Mucosa of descending colon (tissue), 3 donors: ENCODE results near the gene DRAXIN. TPM values are rescaled to one million over a fixed set of nuclear protein-coding genes. Genes with fewer than 3 reads are reported as not detected.

Source experiments
- ATAC-seq: fragments of 200-7000 bp; cut with Tn5 transposase; one replicate; pipeline ENCODE4 v1.9.1; 2020; ENCODE audit warnings: mild to moderate bottlenecking, moderate library complexity
- DNase-seq, 3 donors: peaks; one replicate each; pipeline ENCODE4 v3.0.0-alpha.2; 2020
- H3K36me3 ChIP-seq: fragments of 200-600 bp; one replicate; pipeline ENCODE4 v1.8.0; 2021; ENCODE audit warnings: low read depth, mild to moderate bottlenecking
- H3K4me1 ChIP-seq: fragments of 200-600 bp; one replicate; pipeline ENCODE4 v1.8.0; 2021; ENCODE audit warnings: low read depth, mild to moderate bottlenecking
- H3K4me3 ChIP-seq: fragments of 200-600 bp; one replicate; pipeline ENCODE4 v1.8.0; 2021; ENCODE audit warnings: mild to moderate bottlenecking
- H3K9me3 ChIP-seq: fragments of 200-600 bp; one replicate; pipeline ENCODE4 v1.8.0; 2021; ENCODE audit warnings: mild to moderate bottlenecking
- CTCF ChIP-seq: fragments of 200-600 bp; IDR thresholded peaks from one replicate; pipeline ENCODE4 v1.8.0; 2022; ENCODE audit warnings: antibody characterized with exemption, mild to moderate bottlenecking
- intact Hi-C, 2 donors: fragments of 100-400 bp; cut with DNase I in 1 of 2; cut with micrococcal nuclease in 1 of 2; formaldehyde crosslinking; loops; one replicate each; pipeline versions ENCODE4 v1.11.0 to v1.11.1; 2022; cut with DNase I, micrococcal nuclease
- total RNA-seq, 3 donors: library from RNA; stranded (reverse); fragmentation: NEBNext Ultra II Directional in 2 of 3; extraction: Animal tissue kit (Norgen Biotek cat#: 25700) in 2 of 3; gene quantifications; one replicate each; pipeline versions ENCODE4 v1.2.1 to v1.2.4, GENCODE V29; 2021 to 2023
- donor health status: DM: no; HTN: no; CAD: no; lungs with moderate emphysema.
- donor health status: DM: no; HTN: no; CAD: no.
- donor health status: DM: no; HTN: yes; CAD: no.

Gene DRAXIN
- total RNA-seq, 3 donors from 2014 or later, result 0.10 to 0.19 (median 0.17) TPM

- H3K36me3 ChIP-seq, result no peaks in the 10 kb centered on the region
- intact Hi-C loops, result loop anchor here in 1 of 2 donors (10.0 kb wide), 1 partner anchor 70 kb away; no protein-coding TSS in a partner anchor
- DNase-seq, result no peak
These were observed 23.5 kb downstream of the DRAXIN start for GRCh38 chr1:11714831-11715575.

GRCh38 chr1:11719313-11720032, 28.0 kb downstream of the DRAXIN start:
- TF ChIP-seq CTCF, result peak; percentile 97
- Histone ChIP-seq H3K4me1 (no peaks in the 10 kb centered on the region), H3K9me3 (no peaks in the 10 kb centered on the region), H3K36me3 (no peaks in the 10 kb centered on the region), H3K4me3 (no peak overlapping the region)
- ATAC-seq (peak; percentile 95), DNase-seq (peak; percentile 86 to 93 (median 87))
- intact Hi-C loops, result loop anchor here (10.0 kb wide), 2 partner anchors 65 to 75 kb away; partner anchors contain the start of genes FBXO2 (in 1 of the 2) and FBXO44 (in 1 of the 2)

More at GRCh38 chr1:11714831-11715575, 23.5 kb downstream of the DRAXIN start:
- H3K9me3 ChIP-seq, result no peaks in the 10 kb centered on the region
- TF ChIP-seq CTCF, result no peak
- no peaks in the 10 kb centered on the region for H3K4me1 ChIP-seq
- no peak overlapping the region for H3K4me3 ChIP-seq
- no peak for ATAC-seq

GRCh38 chr1:11720033-11720376, 28.5 kb downstream of the DRAXIN start:
- intact Hi-C loops, result loop anchor here in 1 of 2 donors (10.0 kb wide), 1 partner anchor 65 kb away; the partner anchor contains the start of genes FBXO2 and FBXO44
- H3K4me1 ChIP-seq, result no peaks in the 10 kb centered on the region
- no peak for ATAC-seq
- TF ChIP-seq CTCF, result no peak
- H3K4me3 ChIP-seq, result no peak overlapping the region
- DNase-seq, result no peak
- no peaks in the 10 kb centered on the region for H3K9me3 ChIP-seq
- H3K36me3 ChIP-seq, result no peaks in the 10 kb centered on the region

GRCh38 chr1:11720525-11720924, 29.0 kb downstream of the DRAXIN start:
- intact Hi-C loops, result loop anchor here in 1 of 2 donors (10.0 kb wide), 1 partner anchor 66 kb away; the partner anchor contains the start of genes FBXO2 and FBXO44
- no peak for TF ChIP-seq CTCF

GRCh38 chr1:11721311-11721710, 29.8 kb downstream of the DRAXIN start:
- no peak overlapping the region for H3K4me3 ChIP-seq
- H3K4me1 ChIP-seq, result no peaks in the 10 kb centered on the region
- H3K36me3 ChIP-seq, result no peaks in the 10 kb centered on the region
- no peak for TF ChIP-seq CTCF
- no peak for ATAC-seq
- H3K9me3 ChIP-seq, result no peaks in the 10 kb centered on the region
- intact Hi-C loops, result loop anchor here in 1 of 2 donors (10.0 kb wide), 1 partner anchor 67 kb away; the partner anchor contains the start of genes FBXO2 and FBXO44
- DNase-seq, result no peak

More at GRCh38 chr1:11720525-11720924, 29.0 kb downstream of the DRAXIN start:
- H3K9me3 ChIP-seq, result no peaks in the 10 kb centered on the region
- DNase-seq (no peak), ATAC-seq (no peak)
- no peak overlapping the region for H3K4me3 ChIP-seq
- no peaks in the 10 kb centered on the region for H3K4me1 ChIP-seq
- H3K36me3 ChIP-seq, result no peaks in the 10 kb centered on the region
